Measurements from ENCODE around the gene MRPL24.

The MRPL24 gene

DNA sequence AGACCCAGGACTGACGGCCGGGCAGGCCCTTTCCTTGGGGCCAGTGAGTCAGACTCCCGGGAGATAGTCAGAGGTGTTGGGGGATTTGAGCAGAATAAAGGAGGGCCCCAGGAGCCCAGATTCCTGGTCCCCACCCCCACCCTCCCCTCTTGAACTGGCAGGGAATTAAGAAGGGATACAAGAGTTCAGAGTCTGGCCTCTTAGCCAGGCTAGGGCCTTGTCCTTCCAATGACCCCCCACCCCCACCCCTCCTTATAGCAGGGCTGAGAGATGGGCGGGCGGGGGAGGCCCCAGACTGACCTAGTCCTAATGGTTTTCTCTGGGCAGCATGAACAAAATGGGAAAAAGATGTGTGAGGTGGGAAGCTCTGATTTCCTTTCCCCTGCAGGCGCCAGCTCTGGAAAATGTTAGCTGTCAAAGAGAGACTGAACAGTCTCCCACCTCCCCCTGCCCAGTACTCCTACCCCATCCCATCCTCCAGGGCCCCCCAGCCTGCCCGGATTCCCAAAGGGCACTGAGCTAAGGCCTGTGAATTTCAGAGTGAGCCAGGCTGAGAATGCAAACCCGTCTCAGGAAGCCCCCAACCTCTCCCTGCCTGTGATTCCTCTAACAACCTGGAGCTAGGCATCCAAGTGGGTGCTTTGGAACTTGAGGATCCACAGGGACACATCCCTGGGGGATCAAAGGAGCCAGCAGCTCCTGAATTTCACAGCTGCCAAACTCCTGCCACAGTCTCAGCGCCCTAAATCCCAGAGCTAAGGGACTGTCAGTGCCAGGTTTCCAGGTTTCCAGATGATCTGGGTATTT is 29.7 kb downstream of the MRPL24 start:
- no peak for DNase-seq (ENCODE audit: low read depth in 1 of 2, low spot score in 1 of 2)

DNA sequence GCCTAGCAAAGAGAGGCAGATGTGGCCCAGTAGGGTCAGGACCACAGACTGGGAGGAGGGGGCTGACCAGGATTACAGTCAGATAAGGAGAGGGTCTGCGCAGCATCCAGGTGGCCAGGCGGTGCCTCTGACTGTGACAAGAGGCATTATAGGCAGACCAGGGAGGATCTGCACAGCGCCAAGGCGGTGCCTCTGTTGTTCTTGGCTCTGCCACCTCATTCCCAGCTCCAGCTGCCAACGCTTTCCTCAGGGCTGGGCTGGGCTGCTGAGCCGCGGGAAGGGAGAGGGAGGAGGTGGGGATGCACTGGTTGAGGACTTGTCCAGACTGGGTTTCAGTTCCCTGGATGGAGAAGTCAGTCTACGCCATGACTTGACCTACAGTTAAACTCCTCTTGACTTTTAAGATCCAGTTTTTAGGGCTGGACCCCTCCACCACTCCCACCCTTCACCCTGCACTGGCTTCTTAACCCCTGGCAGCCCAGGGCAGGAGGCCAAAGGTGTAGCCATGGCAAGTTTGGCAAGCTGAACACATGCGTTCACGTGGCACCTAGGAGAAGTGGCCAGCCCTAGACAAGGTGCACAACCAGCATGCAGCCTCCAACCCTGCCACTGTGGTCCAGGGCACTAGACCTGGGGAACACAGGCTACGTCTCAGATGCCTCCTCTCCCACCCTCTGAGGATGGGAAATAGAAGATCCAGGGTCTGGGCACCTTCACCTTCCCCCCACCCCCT is 31.0 kb downstream of the MRPL24 start:
- DNase-seq (ENCODE audit: low read depth in 1 of 2, low spot score in 1 of 2) = no peak

GRCh38 chr1:156709031-156709430 is 31.9 kb downstream of the MRPL24 start:
- no peak for DNase-seq (ENCODE audit: low read depth in 1 of 2, low spot score in 1 of 2)

DNA sequence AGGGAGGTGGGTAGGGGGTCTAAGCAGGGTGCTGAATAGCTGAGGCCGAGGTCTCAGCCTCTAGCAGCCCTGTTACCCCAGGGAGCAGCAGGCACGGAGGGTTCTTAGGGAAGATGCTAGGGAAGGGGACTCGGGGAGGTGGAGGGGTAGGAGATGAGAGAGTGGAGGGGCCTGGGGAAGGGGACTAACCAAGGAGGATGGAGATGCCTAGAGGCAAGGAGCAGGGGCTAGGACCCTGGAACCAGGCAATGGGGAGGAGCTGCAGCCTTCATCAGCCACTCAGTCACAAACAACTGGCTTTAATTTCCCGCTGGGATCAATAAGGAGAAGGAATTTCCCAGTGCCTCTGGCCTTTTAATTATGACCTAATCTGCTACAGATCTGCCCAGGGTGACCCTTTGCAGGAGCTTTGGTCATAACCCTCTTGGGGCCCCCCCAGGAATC is 32.6 kb downstream of the MRPL24 start:
- no peak for DNase-seq (ENCODE audit: low read depth in 1 of 2, low spot score in 1 of 2)

DNA sequence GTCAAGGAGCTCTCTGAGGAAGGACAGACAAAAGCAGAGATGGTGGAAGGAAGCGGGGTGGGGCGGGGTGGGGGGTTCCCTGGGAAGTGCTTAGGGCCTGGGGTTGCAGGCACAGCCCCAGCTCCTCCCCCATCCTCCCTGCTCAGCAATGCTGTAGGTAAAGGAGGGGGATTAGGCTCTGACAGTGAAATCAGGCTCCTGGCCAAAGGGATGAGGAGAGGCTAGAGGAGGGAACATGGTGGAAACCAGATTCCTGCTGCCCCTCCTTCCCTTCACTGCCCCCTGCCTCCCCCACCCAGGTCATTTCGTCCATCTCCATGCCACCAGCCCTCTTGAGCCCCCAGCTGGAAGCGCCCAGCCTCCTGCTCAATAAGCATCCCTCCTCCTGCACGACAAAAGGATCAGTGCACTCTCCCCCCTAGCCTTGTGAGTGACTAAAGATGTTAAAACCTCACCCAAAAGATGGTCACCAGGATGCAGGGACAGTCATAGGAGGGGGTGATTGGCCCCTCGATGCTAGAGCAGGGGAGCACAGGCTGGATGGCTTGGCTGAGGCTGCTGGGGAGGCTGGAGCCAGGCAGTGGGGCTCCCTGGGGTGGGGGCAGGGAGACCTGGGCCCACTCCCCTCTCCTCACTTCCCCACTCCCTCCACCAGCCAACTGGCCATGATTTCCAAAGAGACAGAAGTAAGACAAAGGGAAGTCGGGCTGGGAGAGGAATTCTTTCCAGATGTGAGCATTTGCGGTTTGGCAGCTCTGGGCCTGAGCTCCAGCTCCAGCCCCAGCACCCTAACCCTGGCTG is 33.3 kb downstream of the MRPL24 start:
- no peak for DNase-seq (ENCODE audit: low read depth in 1 of 2, low spot score in 1 of 2)

DNA sequence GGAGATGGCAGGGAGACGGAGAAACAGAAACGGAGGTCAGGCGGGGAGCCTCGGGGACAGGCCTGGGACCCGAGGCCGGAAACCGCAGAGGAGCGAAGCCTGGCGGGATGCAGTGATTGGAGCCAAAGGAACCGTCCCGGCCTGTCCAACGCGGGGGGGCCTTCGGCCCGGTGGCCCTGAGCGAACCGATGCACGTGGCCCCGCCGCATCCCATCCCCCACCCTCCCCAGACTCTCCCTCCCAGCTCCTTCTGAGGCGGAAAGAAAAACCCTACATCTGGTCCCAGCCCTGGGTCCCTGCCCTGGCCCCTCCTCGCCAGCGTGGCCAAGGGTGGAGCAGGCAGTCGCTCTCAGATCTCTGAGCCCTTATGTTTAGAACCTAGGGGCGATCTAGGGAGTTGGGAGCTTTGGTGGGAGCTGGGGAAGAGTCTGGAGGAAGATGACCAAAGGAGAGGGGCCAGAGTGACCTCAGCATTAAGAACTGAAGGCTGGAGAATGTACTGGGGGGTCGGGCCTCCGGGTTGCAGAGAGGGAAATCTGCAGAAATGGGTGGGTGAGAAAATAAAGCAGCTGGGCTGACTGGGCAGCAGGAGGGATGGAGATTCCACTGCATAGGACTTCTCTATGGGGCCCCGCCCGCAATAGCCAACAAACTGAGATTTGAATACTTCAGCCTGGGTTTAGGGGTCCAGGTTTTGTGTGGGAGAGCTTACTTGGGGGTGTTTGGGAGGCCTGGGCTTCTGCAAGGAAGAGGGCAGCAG is 34.1 kb downstream of the MRPL24 start:
- DNase-seq (ENCODE audit: low read depth in 1 of 2, low spot score in 1 of 2) = no peak

- peak; percentile 42 to 64 for DNase-seq (ENCODE audit: low read depth in 1 of 2, low spot score in 1 of 2)
These were observed 34.8 kb downstream of the MRPL24 start for GRCh38 chr1:156705918-156706656.

DNA sequence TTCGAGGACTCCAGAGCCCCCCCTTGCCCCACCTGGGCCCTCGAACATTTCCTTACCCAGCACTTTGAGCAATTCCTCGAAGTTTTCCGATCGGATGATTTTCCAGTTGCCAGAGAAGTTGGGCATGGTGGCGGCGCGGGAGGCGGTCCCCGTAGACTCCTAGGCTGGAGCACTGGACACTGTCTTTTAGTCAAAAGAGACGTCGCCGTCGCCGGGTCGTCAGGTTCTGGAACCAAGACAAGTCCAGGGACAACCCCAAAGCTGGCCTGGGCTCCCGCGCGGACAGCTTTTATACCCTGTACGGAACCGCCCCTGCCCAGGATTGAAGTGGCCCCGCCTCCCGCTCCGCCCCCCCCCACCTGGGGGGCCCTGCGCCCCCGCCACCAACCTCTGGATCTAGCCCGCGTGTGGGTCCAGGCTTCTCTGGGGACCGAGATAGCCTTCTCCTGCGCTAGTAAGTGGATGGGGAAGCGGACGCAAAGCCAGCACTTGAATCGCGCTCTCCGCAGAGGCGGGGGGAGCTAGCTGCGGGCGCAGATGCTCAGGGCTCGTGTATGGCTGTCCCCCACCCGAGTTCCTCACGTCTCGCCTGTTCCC is 35.5 kb downstream of the MRPL24 start, which contains the start of gene CRABP2:
TSS of gene CRABP2 (minus strand) at position 263 of the 597 bp plus-strand sequence. CDS start at position 126, 137 bp downstream.
- DNase-seq (ENCODE audit: low read depth in 1 of 2, low spot score in 1 of 2) = no peak

- no peak for DNase-seq (ENCODE audit: low read depth in 1 of 2, low spot score in 1 of 2)
These were observed 36.0 kb downstream of the MRPL24 start for GRCh38 chr1:156704930-156705320.

GRCh38 chr1:156704166-156704711 is 36.6 kb downstream of the MRPL24 start:
- no peak for DNase-seq (ENCODE audit: low read depth in 1 of 2, low spot score in 1 of 2)

GRCh38 chr1:156703741-156704140 is 37.1 kb downstream of the MRPL24 start:
- DNase-seq (ENCODE audit: low read depth in 1 of 2, low spot score in 1 of 2) = no peak

DNA sequence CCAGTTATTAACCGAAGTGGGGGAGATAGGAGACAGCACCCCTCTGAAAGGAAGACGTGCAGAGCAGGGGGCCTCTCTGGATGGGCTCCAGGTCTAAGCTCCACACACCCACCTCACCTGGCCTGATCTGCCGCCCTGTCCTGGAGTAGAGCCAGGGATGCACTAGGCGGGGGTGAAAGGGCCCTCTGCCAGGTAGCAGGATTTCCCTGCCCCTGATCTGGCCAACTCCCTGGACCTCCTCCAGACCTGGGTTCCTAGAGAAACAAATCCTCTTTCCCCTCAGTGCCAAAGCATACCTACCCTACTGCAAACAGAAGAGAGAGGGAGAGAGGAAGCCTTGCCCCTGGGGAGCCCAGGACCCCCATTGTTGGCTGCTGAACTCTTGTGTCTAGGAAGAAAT is 37.6 kb downstream of the MRPL24 start:
- no peak for DNase-seq (ENCODE audit: low read depth in 1 of 2, low spot score in 1 of 2)

- DNase-seq (ENCODE audit: low read depth in 1 of 2, low spot score in 1 of 2) = no peak
These were observed 40.0 kb downstream of the MRPL24 start for GRCh38 chr1:156700736-156701531.

DNA sequence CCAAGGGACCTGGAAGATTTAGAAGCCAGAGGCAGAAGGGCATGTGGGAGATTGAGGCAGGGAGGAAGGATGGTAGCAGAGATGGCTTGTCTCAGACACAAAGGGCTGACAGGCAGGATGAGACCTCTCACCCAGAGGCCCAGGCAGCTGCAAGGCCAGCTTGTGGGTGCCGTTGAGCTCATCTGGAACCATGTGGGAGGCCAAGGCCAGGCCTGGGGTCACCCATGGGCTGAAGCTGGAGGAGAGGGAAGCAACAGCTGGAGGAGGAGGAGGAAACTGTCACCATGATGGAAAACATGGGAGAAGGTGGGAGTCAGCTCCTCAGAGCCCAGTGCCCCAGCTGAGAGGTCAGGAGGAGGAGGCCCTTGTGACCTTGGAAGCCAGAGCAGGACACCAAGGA is 41.9 kb downstream of the MRPL24 start:
- no peak for DNase-seq (ENCODE audit: low read depth in 1 of 2, low spot score in 1 of 2)

GRCh38 chr1:156697481-156697880 is 43.4 kb downstream of the MRPL24 start:
- DNase-seq (ENCODE audit: low read depth in 1 of 2, low spot score in 1 of 2) = no peak

GRCh38 chr1:156696755-156697154 is 44.1 kb downstream of the MRPL24 start:
- DNase-seq (ENCODE audit: low read depth in 1 of 2, low spot score in 1 of 2) = no peak

DNA sequence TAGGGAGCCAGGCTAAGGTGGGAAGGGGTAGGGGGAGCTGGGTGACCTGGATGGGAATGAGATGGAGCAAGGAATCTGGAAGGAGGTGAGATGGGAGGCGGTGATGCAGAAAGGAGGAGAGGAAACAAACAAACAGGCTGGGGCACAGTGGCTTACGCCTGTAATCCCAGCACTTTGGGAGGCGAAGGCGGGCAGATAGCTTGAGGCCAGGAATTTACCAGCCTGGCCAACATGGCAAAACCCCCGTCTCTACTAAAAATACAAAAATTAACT is 46.3 kb downstream of the MRPL24 start:
- DNase-seq (ENCODE audit: low read depth in 1 of 2, low spot score in 1 of 2) = no peak

DNA sequence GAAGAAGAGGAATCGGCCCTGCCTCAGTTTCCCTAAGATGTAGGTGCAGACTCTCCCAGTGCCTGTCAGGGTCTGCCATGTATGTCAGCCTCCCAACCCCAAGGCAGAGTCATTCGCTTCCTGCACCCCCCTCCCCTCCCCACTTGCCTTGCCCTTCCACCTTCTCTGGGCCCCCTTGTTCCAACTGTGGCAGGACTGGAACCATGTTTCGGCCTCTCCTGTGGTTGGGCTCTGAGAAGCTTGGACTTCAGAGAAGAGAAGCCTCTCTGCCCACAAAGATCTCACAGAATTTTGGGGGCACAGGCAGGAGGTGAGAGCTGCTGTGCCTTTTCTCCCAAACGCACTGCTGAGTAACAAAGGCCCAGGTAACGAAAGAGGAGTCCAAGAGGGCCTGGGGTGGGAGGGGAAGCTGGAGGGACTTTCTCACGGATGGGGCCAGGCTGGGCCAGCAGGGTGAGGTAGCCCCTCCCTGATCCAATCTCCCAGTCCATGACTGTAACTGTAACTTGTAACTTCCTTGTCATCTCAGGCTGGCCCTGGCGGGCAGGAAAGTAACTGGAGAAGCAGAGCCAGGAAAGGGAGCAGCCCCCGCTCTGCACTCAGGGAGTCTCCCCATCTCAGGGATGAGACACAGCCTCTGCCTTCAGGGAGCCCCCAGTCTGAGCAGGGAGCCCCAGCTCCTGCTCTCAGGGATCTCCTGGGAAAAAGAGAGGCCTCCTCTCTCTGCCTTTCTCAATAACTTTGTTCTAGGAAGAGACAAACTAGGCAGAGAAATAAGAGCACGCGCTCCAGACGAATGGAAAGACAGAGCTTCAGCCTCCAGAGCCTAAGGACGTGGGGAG is 46.8 kb downstream of the MRPL24 start:
- no peak for DNase-seq (ENCODE audit: low read depth in 1 of 2, low spot score in 1 of 2)
